22Rv1 (cell line): ENCODE data around the gene SLC6A14.
A peak's percentile ranks its signal among the peaks of the same experiment; 100 is the strongest.

ENCODE experiments used
- H3K27ac ChIP-seq: fragments of 450-650 bp; 2 replicates; pipeline ENCODE4 v1.5.1; 2017
- ZFX ChIP-seq: fragments of 450-650 bp; IDR thresholded peaks from 2 replicates; pipeline ENCODE4 v1.6.1; 2017; ENCODE audit warnings: antibody characterized with exemption, borderline replicate concordance
- TF ChIP-seq, protein P1 (sequence below): fragments of 450-650 bp; IDR thresholded peaks from 2 replicates; pipeline ENCODE4 v1.5.1; 2017; ENCODE audit warnings: mild to moderate bottlenecking

The SLC6A14 gene

DNA sequence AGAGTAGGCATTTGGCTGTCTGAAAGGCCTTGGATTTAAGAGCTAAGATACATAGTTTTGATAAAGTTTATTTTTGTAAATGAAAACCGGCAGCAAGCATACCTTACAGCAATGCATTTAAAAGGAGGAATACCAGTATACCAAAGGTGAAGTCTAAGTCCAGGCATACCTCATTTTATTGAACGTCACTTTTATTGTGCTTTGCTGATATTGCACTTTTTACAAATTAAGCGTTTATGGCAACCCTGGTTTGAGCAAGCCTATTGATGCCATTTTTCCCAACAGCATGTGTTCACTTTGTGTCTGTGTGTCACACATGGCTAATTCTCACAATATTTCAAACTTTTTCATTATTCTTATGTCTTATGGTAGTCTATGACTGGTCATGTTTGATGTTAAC, 8.4 kb upstream of the SLC6A14 start:
- no peak overlapping the region for H3K27ac ChIP-seq

DNA sequence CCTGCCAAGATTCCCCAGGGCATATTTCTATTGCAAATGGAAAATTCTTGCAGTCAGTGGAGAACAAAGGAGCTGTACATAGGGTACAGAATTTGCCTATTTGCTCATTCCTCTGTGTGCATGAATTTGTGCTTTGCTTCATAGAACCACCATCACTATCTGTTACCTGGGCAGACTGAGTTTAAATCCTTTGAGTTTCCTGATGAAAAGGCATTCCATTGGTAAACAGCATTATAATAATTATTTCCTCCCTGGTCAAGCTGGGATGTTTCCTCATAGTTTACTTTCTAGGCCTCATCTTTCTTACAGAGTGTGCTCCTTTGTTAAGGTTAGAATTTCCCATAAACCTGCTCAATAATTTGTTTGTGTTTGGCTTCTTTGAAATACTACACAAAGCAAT, 809 bp upstream of the SLC6A14 start:
- TF ChIP-seq ZFX = no peak
- TF ChIP-seq, protein P1, sequence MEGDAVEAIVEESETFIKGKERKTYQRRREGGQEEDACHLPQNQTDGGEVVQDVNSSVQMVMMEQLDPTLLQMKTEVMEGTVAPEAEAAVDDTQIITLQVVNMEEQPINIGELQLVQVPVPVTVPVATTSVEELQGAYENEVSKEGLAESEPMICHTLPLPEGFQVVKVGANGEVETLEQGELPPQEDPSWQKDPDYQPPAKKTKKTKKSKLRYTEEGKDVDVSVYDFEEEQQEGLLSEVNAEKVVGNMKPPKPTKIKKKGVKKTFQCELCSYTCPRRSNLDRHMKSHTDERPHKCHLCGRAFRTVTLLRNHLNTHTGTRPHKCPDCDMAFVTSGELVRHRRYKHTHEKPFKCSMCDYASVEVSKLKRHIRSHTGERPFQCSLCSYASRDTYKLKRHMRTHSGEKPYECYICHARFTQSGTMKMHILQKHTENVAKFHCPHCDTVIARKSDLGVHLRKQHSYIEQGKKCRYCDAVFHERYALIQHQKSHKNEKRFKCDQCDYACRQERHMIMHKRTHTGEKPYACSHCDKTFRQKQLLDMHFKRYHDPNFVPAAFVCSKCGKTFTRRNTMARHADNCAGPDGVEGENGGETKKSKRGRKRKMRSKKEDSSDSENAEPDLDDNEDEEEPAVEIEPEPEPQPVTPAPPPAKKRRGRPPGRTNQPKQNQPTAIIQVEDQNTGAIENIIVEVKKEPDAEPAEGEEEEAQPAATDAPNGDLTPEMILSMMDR = no peak
- H3K27ac ChIP-seq = no peak overlapping the region

More for the DNA sequence above, 8.4 kb upstream of the SLC6A14 start:
- TF ChIP-seq, protein P1 = no peak
- TF ChIP-seq ZFX = no peak

DNA sequence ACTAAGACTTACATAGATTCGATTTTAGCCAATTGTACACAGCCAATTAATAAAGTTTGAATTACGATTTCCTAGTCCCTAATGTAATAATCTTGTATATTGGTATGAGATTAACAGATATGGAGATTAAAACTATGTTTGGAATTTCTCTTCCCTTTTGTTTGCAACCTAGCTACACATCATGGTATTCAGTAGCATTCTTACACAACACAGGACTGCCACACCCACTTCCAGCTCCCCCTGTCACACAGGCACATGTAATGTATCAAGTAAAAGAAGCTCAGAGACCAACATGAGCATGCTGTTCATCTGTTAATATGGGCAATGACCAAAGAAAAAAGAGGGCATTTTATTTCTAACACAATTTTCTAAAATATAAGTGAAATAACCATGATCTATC, 12.8 kb downstream of the SLC6A14 start:
- no peak overlapping the region for H3K27ac ChIP-seq
- no peak for TF ChIP-seq ZFX
- TF ChIP-seq, protein P1 = no peak

DNA sequence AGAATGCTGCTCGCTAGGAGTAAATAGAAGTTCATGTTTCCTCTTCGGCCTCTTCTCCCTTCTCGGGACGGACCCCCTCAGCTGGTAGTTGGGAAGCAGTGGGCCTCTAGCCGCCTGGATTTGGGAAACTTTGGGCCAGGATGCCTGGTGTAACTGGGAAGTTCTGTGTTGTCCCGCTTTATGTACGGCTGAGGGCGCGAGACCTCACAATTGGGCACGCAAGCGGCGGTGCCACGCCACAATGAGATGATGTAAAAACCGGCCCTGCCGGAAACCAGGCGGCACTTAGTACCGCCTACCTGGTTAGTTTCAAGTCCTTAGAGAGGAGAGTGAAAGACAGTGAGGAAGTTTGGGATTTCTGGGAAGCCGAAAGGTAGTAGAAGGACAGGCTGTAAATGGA, 26.4 kb downstream of the SLC6A14 start, which contains the start of gene CT83:
CT83 (minus strand) TSS at position 155 of the 400 bp plus-strand sequence; CDS start at position 35, 120 bp downstream.
- no peak for TF ChIP-seq ZFX
- TF ChIP-seq, protein P1 = no peak
- no peak within 1 kb of the TSS for H3K27ac ChIP-seq

DNA sequence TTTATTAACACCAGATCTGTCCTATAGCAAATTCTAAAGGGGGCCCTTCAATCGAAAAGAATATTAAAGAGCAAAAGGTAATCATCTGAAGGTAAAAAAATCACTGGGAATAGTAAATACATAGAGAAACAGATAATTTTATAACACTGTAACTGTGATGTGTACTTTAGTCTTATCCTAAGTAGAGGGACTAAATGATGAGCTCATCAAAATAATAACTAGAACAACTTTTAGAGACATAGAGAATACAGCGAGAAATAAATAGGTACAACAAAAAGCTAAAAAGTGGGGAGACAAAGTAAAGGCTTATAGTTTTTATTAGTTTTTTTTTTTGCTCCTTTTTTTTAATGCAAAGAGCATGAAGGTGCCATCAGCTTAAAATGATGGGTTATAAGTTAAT, 43.7 kb downstream of the SLC6A14 start:
- no peak overlapping the region for H3K27ac ChIP-seq
- TF ChIP-seq, protein P1 = no peak
- no peak for TF ChIP-seq ZFX

DNA sequence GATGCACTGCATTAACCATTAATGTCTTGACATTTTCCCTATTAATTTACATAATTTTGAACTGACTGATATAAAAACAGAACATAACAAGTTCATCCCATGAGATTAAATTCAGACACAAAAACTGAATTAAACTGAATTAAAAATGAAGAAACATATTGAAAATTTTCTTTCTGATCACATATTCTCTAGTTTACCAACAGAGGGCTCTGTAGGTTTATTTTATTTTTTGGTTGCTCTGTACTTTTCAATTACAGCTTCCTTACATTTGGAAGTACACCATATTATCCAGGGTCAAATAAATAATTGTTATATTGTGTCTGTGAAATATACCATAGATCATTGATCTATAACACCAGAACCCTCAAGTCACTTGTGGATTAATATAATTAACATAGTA, 53.7 kb downstream of the SLC6A14 start:
- TF ChIP-seq, protein P1 = peak; percentile 41
- TF ChIP-seq ZFX = no peak
- no peak overlapping the region for H3K27ac ChIP-seq

DNA sequence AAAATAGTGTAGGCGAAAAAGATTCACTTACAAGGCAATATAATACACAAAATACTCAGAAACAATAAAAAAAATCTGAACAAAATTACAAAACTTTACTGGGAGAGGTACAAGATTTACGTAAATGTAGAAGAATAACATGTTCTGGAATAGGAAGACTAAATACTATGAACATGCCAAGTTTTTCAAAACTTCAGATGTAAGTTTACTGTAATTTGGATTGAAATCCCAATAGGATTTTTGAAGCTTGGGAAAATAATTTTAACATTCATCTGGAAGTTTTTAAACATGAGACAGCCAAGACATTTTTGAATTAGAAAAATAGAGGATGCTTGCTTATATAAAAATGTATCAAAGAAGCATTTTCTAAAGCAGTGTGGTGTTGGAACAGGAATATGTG, 56.9 kb downstream of the SLC6A14 start:
- TF ChIP-seq, protein P1 = no peak
- TF ChIP-seq ZFX = no peak

More for the DNA sequence above, 56.9 kb downstream of the SLC6A14 start:
- no peak overlapping the region for H3K27ac ChIP-seq
